ENCODE measurements around the gene SORCS2.
A peak's percentile ranks its signal among the peaks of the same experiment; 100 is the strongest.

SORCS2 gene

GRCh38 chr4:7519638-7520376 lies 327.5 kb downstream of the SORCS2 start:
- no peak for DNase-seq

DNA sequence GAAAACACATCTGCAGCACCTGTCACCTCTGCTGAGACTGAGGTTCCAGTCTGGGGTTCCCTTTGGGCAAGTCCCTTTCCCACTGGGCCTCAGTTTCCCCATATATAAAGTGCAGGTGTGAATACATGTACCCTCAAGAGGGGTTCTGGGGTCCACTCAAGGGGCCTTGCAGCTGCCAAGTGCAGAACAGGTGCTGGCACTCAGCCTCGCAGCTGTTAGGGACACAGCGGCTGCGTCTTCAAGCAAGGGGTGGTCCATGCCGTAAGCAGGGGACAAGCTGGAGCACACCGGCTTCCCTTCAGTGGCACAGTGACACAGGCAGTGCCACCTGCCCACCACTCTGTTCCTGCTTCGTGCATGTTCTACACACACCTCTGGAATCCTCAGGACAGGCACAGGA lies 329.3 kb downstream of the SORCS2 start:
- no peak for DNase-seq

DNA sequence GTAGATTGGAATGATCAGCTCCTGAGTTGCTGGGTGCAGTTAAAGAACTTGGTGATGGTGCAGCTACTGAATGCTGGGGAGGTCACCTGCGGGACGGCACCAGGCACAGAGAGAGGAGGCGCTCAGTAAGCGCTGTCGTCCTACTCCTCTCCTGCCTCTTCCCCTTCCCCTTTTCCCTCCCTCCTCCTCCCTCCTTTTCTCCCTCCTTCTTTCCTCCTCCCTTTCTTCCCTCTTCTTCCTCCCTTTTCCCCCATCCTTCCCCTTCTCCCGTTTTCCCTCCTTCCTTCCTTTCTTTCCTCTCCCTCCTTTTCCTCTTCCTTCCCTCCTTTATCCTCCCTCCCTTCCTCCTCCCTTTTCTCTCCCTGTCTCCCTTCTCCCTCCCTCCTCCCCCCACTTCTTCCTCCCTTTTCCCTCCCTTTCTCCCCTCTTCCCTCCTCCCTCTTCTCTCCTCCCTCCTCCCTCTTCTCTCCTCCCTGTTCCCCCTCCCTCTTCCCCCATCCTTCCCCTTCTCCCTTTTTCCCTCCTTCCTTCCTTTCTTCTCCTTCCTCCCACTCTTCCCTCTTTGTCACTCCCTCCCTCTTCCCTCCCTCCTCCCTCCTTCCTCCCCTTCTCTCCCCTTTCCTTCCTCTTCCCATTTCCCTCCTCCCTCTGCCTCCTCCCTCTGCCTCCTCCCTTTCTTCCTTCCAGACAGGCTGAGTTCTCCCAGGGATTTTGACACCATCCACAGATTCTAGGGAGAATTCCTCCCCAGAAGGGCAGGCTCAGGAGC lies 330.3 kb downstream of the SORCS2 start:
- DNase-seq: no peak

DNA sequence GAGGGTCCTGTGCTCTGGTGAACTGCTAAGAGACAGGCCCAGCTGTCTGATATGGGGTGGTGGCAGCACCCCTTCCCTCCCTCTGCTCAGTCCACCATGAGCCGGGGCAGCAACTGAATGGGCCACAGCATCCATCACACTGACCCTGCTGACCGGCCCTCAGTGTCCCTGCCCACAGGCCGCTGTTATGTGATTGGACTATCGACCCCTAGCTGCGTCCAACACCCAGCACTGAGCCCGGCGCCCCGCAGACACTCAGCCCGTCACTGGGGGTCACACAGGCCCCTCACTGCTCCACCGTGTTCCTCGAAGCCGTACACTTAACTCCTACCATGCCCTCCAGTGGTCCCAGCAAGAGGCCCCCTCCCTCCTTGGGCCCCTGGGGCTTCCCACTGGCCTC lies 331.2 kb downstream of the SORCS2 start:
- no peak for DNase-seq

GRCh38 chr4:7524064-7524682 lies 331.8 kb downstream of the SORCS2 start:
- no peak for DNase-seq

DNA sequence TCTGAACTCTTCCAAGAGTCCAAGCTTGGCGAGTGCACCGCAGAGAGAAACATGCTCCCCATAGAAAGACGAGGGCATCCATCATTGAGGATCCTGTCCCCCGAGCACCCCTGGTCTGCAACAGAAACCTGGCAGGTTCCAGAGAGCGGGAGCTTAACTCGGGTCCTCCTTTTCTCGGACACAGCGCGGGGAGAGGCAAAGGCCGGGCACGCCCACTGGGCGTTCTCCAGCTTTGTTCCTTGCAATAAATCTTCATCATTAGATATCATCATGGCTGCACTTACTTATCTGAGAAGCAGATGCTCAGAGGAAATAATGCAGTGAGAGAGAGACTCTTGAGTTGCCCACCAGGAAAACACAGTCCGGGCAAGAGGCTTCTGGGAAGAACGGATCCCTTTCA lies 332.5 kb downstream of the SORCS2 start:
- DNase-seq: no peak

DNA sequence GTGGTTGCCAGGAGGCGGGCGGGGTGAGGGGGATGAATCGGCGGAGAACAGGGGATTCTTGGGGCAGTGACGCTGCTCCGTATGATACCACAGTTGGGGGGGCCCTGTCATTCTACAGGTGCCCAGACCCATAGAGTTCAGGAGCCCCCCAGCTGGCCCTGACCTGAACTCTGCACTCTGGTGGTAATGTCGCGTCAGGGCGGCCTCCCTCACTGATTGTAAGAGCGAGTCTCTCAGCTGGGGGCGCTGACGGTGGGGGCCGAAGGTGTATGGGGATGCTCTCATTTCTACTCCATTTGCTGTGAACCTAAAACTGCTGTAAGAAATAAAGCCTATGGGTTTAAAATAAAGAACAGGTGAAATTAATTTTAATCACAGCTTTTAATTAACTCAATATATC lies 334.2 kb downstream of the SORCS2 start:
- DNase-seq: no peak

DNA sequence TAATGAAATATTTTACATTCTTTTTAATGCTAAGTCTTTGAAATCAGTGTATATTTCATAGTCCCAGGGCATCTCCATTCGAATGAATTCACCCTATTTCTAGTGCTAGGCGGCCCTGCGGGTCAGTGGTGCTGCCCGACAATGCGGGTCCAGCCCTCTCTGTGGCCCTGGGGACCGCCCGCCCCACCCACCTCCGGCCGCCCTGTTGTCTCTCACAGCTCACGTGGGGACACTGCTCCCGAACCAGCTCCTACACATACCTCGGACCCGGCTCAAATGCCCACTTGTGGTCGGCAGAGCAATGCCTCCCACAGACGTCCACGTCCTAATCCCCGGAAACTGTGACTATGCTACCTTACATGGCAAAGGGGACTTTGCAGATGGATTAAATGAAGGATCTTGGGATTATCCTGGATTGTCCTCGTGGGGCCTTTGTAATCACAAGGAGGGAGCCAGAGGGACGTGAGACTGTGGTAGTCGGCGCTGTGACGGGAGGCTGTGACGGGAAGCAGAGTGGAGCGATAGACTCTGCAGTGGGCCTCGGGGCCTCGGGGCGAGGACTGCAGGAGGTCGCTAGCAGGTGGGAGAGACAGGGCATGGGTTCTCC lies 334.7 kb downstream of the SORCS2 start:
- no peak for DNase-seq

GRCh38 chr4:7529368-7530080 lies 337.2 kb downstream of the SORCS2 start:
- no peak for DNase-seq

DNA sequence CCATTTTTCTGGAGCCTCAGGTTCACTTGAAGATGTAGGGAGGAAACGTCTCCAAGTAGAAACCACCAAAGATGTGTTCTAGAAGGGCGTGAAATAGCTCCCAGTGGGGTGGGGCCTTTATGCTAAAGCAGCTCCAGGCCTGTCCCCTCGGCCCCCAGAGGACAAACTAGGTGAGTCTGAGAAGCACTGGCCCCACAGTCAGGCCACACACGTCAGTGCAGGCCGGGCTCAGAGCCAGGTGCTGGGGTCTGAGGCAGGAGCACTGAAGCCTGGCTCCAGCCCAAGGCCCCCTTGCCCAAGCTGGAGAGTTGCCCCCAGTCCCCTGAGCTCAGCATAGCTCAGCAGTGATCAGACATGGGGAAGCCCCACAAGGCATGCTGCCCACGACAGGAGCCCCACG lies 337.7 kb downstream of the SORCS2 start:
- DNase-seq: no peak

GRCh38 chr4:7530932-7531639 lies 338.7 kb downstream of the SORCS2 start:
- DNase-seq: no peak

- DNase-seq: no peak
Measured at GRCh38 chr4:7531640-7531994, 339.3 kb downstream of the SORCS2 start.

DNA sequence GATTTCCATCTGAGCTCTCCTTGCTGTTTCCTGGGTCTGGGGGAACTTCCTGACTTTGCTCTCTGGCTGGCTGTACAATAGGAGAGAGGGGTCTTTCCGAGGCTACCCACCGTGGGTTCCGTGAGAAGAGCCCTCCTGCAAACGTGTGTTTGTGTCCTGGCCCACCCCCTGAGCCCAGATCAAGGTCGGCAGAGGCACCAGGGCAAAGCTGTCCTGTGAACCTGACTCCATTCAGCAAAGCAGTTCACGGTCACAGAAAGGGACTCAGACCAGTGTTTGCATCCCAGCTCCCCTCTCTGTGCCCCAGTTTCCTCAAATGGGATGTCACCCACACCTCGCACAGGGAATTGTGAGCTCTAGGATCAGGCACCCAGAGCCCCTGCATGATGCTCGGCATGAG lies 339.7 kb downstream of the SORCS2 start:
- DNase-seq: no peak

DNA sequence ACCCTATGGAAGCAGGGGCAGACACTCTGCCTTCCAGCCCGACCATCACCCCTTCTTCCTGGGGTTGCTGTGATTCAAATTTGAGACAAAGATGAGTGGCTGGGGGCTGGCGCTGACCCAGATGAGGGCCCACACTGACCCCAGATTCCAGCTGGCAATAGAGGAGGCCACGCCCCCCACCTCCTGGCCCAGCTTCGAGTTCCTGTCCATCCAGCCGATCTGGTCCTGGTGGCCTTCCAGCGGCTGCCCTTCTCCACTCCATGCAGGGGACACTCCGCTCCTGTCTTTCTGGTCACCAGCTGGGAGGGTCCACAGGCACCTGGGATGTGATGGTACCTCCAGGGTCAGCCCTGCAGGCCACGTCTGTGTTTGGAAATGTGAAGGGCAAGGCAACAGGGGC lies 340.9 kb downstream of the SORCS2 start:
- no peak for DNase-seq

GRCh38 chr4:7535094-7535493 lies 342.8 kb downstream of the SORCS2 start:
- no peak for DNase-seq

DNA sequence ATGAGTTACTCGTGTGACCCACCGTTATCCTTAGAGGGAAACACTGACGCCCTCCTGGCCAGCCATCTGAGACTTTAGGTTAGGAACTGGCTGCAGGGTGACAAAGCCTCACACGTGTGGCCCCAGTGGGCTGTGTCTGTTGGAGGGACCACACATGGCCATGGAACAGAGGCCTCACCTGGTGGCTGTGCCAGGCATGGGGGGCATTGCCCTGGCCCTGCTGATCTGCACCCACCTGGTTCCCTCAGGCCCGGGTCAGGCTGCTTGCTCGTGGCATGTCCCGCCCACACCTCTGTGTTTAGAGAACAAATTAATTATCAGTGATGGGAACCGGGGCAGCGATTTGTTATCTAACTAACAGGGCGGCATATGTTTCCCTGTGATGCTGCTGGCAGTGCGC lies 343.3 kb downstream of the SORCS2 start:
- no peak for DNase-seq

DNA sequence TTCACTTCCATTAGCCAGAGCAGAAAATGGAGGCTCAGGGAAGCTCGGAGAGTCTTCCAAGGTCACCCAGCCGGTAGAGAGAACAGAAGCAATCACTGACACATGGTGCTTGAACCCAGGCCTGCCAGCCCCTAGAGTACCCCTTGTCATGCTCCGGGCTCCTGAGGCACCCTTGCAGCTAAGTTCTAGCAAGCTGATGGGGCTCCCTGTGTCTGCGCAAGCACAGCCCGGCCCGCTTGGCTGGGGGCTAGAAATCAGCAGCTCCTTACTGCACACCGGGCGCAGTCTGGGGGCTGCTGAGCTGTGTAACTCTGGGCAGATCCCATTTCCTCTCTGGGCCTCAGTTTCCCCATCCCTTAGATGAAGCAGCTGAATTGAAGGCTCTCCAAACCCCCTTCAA lies 344.5 kb downstream of the SORCS2 start:
- no peak for DNase-seq

GRCh38 chr4:7537853-7538400 lies 345.6 kb downstream of the SORCS2 start:
- DNase-seq: no peak

DNA sequence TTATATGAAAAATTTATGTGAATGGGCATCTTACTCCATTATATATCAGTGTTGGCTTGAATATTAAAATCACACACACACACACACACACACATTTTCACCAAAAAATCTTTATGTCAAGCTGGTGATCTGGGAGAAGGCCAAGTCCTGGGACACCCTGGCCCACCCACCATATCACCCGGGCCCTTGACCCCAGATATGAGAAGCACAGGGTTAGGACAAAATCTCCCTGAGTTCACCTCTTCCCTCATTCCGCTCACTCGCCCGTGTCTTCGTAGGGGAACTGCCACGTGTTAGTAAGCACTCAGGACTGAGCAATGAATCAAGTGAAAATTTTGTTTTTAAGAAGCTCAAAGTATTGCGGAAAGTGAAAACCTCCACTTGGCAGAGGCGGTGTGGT lies 346.2 kb downstream of the SORCS2 start:
- DNase-seq: no peak

DNA sequence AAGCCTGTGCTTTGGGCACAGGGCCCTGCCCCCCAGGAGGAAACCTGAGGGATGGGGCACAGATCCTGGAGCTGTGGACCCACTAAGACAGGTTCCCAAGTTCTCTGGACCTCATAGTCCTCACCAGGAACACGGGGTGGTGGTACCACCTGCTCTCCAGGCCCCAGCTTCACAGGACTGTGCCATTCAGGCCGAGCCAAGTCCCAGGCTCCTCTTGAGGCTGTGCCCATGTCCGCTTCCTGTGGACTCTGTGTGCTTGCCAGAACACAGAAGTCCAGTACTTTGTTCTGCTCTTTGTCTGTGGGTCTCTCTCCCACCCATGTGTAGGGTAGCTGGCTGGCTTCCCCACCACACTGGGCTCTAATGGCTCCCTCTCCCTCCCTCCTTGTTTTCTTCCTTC lies 346.8 kb downstream of the SORCS2 start:
- DNase-seq: no peak

GRCh38 chr4:7539659-7540058 lies 347.3 kb downstream of the SORCS2 start:
- DNase-seq: peak; percentile 50

DNA sequence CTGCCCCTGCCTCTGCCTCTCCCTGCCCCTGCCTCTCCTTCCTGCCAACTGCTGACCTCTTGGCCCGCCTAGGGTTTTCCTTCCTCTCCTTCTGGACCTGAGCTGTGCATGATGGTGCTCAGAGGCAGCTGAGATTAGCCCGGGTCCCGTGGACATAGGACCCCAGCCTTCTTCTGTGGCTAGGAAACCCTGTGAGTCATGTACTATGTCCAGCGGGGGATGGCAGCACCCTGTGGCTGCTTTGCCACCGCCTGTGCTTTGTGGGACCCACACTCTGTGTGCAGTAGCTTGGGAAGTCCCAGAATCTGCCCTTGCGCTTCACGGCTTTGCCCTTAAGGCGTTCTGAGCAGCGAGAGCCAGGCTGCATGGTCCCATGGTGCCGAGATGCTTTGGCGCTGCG lies 347.9 kb downstream of the SORCS2 start:
- DNase-seq: peak; percentile 8

All from fibroblast of skin of right quadriceps (primary cell).